IMR-90 (cell line): ENCODE results near the gene GBF1. TPM values are rescaled to one million over a fixed set of nuclear protein-coding genes. Genes with fewer than 3 reads are reported as not detected.
A peak's percentile ranks its signal among the peaks of the same experiment; 100 is the strongest.

ENCODE experiments used
- ATAC-seq: fragments of 200-7000 bp; cut with Tn5 transposase; 2 replicates; pipeline ENCODE4 v1.9.1; 2020; ENCODE audit warnings: low read depth, mild to moderate bottlenecking, moderate library complexity
- BruUV-seq: library from RNA; stranded (reverse); fragments of 400-500 nt; replicated peaks from 2 replicates; lab custom pipeline; 2021; lab: Mats Ljungman, UMichigan
- CTCF ChIA-PET: fragments of 300-600 bp; formaldehyde crosslinking; extraction: SDS; loops from one replicate; lab custom pipeline; 2021; ENCODE audit warnings: antibody characterized with exemption; lab: Yijun Ruan, JAX
- POLR2A ChIA-PET: fragments of 300-600 bp; sonication (Branson Sonifier 250); formaldehyde crosslinking; loops from one replicate; lab custom pipeline; 2022; ENCODE audit warnings: antibody characterized with exemption; ENCODE audit not compliant: unreplicated experiment; lab: Charles Lee
- DNase-seq: peaks from one replicate; pipeline ENCODE4 v3.0.0; 2013
- H2AFZ ChIP-seq: replicated peaks from 2 replicates; pipeline ENCODE3; 2013; ENCODE audit warnings: low read length, mild to moderate bottlenecking; ENCODE audit not compliant: poor library complexity
- H2AK5ac ChIP-seq: 2 replicates; pipeline ENCODE4 v1.6.1; 2013; ENCODE audit warnings: low read depth, low read length, inconsistent platforms
- H2AK9ac ChIP-seq: replicated peaks from 2 replicates; pipeline ENCODE3; 2013; ENCODE audit warnings: mild to moderate bottlenecking, low read depth, low read length, moderate library complexity; ENCODE audit not compliant: poor library complexity
- H2BK120ac ChIP-seq: 2 replicates; pipeline ENCODE4 v1.6.1; 2013; ENCODE audit warnings: low read depth, low read length, inconsistent platforms
- H2BK15ac ChIP-seq: 3 replicates; pipeline ENCODE4 v1.6.1; 2013; ENCODE audit warnings: low read depth, low read length, inconsistent platforms
- H2BK20ac ChIP-seq: 2 replicates; pipeline ENCODE4 v1.6.1; 2013; ENCODE audit warnings: low read depth, mild to moderate bottlenecking, inconsistent platforms, low read length, moderate library complexity
- H2BK5ac ChIP-seq: 2 replicates; pipeline ENCODE4 v1.6.1; 2013; ENCODE audit warnings: mild to moderate bottlenecking, low read depth, low read length, inconsistent platforms; ENCODE audit not compliant: poor library complexity, severe bottlenecking
- H3K14ac ChIP-seq: replicated peaks from 2 replicates; pipeline ENCODE4 v1.6.1; 2013; ENCODE audit warnings: low read depth, low read length, inconsistent platforms
- H3K18ac ChIP-seq: 2 replicates; pipeline ENCODE4 v1.6.1; 2013; ENCODE audit warnings: low read depth, low read length, control low read depth
- H3K23ac ChIP-seq: 2 replicates; pipeline ENCODE4 v1.6.1; 2013; ENCODE audit warnings: low read depth, low read length, inconsistent platforms
- H3K27ac ChIP-seq: 2 replicates; pipeline ENCODE4 v1.5.1; 2013; ENCODE audit warnings: mild to moderate bottlenecking, control low read depth, low read length; ENCODE audit not compliant: insufficient read depth
- H3K27me3 ChIP-seq: 2 replicates; pipeline ENCODE4 v1.6.1; 2013; ENCODE audit warnings: low read length; ENCODE audit not compliant: control insufficient read depth, insufficient read depth
- H3K36me3 ChIP-seq: 2 replicates; pipeline ENCODE4 v1.6.1; 2013; ENCODE audit warnings: low read length, mixed read lengths; ENCODE audit not compliant: control insufficient read depth, insufficient read depth
- H3K4ac ChIP-seq: 2 replicates; pipeline ENCODE4 v1.6.1; 2013; ENCODE audit warnings: low read depth, low read length, inconsistent platforms
- H3K4me1 ChIP-seq: 2 replicates; pipeline ENCODE4 v1.6.1; 2013; ENCODE audit warnings: low read length, mixed read lengths; ENCODE audit not compliant: control insufficient read depth, insufficient read depth
- H3K4me2 ChIP-seq: 2 replicates; pipeline ENCODE4 v1.6.1; 2013; ENCODE audit warnings: low read depth, mild to moderate bottlenecking, control low read depth, low read length, moderate library complexity
- H3K4me3 ChIP-seq: 2 replicates; pipeline ENCODE4 v1.5.1; 2013; ENCODE audit warnings: low read depth, mild to moderate bottlenecking, control low read depth, low read length, moderate library complexity; ENCODE audit not compliant: insufficient read depth
- H3K56ac ChIP-seq: 2 replicates; pipeline ENCODE4 v1.6.1; 2013; ENCODE audit warnings: low read length, inconsistent platforms; ENCODE audit not compliant: insufficient read depth; ENCODE audit errors: extremely low read depth
- H3K79me1 ChIP-seq, 2 experiments: 2 replicates each; pipeline ENCODE4 v1.6.1; 2013; ENCODE audit warnings: low read length in 2 of 2, inconsistent platforms in 1 of 2, low read depth in 1 of 2
- H3K9ac ChIP-seq: 2 replicates; pipeline ENCODE4 v1.6.1; 2013; ENCODE audit warnings: low read depth, low read length, control low read depth
- H3K9me1 ChIP-seq: 2 replicates; pipeline ENCODE4 v1.6.1; 2013; ENCODE audit warnings: low read length, inconsistent platforms; ENCODE audit not compliant: insufficient read depth
- H3K9me3 ChIP-seq: 2 replicates; pipeline ENCODE4 v1.6.1; 2013; ENCODE audit warnings: low read length; ENCODE audit not compliant: control insufficient read depth, insufficient read depth
- H4K20me1 ChIP-seq: 2 replicates; pipeline ENCODE4 v1.6.1; 2013; ENCODE audit warnings: low read length, inconsistent platforms; ENCODE audit not compliant: insufficient read depth
- H4K5ac ChIP-seq: 2 replicates; pipeline ENCODE4 v1.6.1; 2013; ENCODE audit warnings: mild to moderate bottlenecking, low read depth, low read length, control low read depth
- H4K8ac ChIP-seq, 2 experiments: 2 replicates each; pipeline ENCODE4 v1.6.1; 2013; ENCODE audit warnings: low read depth in 2 of 2, low read length in 2 of 2, control low read depth in 1 of 2, inconsistent platforms in 1 of 2
- H4K91ac ChIP-seq: 2 replicates; pipeline ENCODE4 v1.6.1; 2013; ENCODE audit warnings: low read depth, low read length, inconsistent platforms; ENCODE audit not compliant: insufficient read depth
- CEBPB ChIP-seq: IDR thresholded peaks from 2 replicates; pipeline ENCODE4 v1.6.1; 2012; ENCODE audit warnings: low read depth, low read length, improper control_type of control experiment
- CHD1 ChIP-seq: IDR thresholded peaks from 2 replicates; pipeline ENCODE4 v1.6.1; 2012; ENCODE audit warnings: low read depth, low read length, improper control_type of control experiment
- CTCF ChIP-seq: conservative IDR thresholded peaks from 2 replicates; pipeline ENCODE4 v1.5.1; 2012; ENCODE audit warnings: mild to moderate bottlenecking, low read depth, low read length, improper control_type of control experiment
- MAFK ChIP-seq: IDR thresholded peaks from 2 replicates; pipeline ENCODE4 v1.6.1; 2012; ENCODE audit warnings: low read depth, low read length, improper control_type of control experiment
- MAZ ChIP-seq: IDR thresholded peaks from 2 replicates; pipeline ENCODE4 v1.6.1; 2012; ENCODE audit warnings: low read depth, mild to moderate bottlenecking, low read length, improper control_type of control experiment, moderate library complexity, borderline replicate concordance
- MXI1 ChIP-seq: IDR thresholded peaks from 2 replicates; pipeline ENCODE4 v1.6.1; 2012; ENCODE audit warnings: low read depth, mild to moderate bottlenecking, low read length, moderate library complexity, borderline replicate concordance
- NFE2L2 ChIP-seq: fragments of 150-350 bp; IDR thresholded peaks from 2 replicates; pipeline ENCODE4 v1.6.1; 2016; ENCODE audit warnings: low read depth, mild to moderate bottlenecking, low read length
- POLR2A ChIP-seq: IDR thresholded peaks from 2 replicates; pipeline ENCODE4 v1.6.1; 2012; ENCODE audit warnings: mild to moderate bottlenecking, low read depth, low read length
- RAD21 ChIP-seq: IDR thresholded peaks from 2 replicates; pipeline ENCODE4 v1.6.1; 2012; ENCODE audit warnings: low read length, improper control_type of control experiment
- RCOR1 ChIP-seq: IDR thresholded peaks from 2 replicates; pipeline ENCODE4 v1.6.1; 2012; ENCODE audit warnings: mild to moderate bottlenecking, low read length, improper control_type of control experiment; ENCODE audit not compliant: insufficient replicate concordance
- SMC3 ChIP-seq: fragments of 150-350 bp; IDR thresholded peaks from 2 replicates; pipeline ENCODE4 v1.6.1; 2016; ENCODE audit warnings: low read depth, mild to moderate bottlenecking, antibody characterized with exemption, low read length, moderate library complexity
- USF2 ChIP-seq: fragments of 150-350 bp; IDR thresholded peaks from 2 replicates; pipeline ENCODE4 v1.6.1; 2017; ENCODE audit warnings: mild to moderate bottlenecking, antibody characterized with exemption, low read length, low read depth
- WGBS, 2 experiments: methylation state at CpG; one replicate each; pipeline versions ENCODE4 v1.1.5 to v1.1.7; 2013; ENCODE audit warnings: missing lambda C conversion rate in 2 of 2; ENCODE audit not compliant: insufficient read length in 1 of 2; ENCODE audit errors: extremely low coverage in 2 of 2; 5-methylcytosine and 5-hydroxymethylcytosine counted together
- dilution Hi-C: fragments of 300-500 bp; cut with HindIII; formaldehyde crosslinking; loops from one replicate; pipeline ENCODE4 v1.14.3; 2018; ENCODE audit warnings: low sequenced_read_pairs; ENCODE audit not compliant: unreplicated experiment
- in situ Hi-C: fragments of 300-500 bp; cut with MboI; formaldehyde crosslinking; loops from 3 replicates; pipeline ENCODE4 v1.14.3; 2019; ENCODE audit warnings: low sequenced_read_pairs, inconsistent platforms, mixed read lengths
- intact Hi-C: fragments of 100-400 bp; cut with micrococcal nuclease; formaldehyde crosslinking; loops from 2 replicates; pipeline ENCODE4 v1.10.0; 2022
- polyA plus RNA-seq, 3 experiments: library from polyadenylated mRNA; depleted of rRNA; stranded (reverse); fragments of >200 nt; gene quantifications; 2 replicates each; pipeline ENCODE4 v1.2.3, GENCODE V29; 2012; ENCODE audit warnings: low replicate concordance in 1 of 3
- total RNA-seq: library from RNA; depleted of rRNA; stranded (reverse); fragments of >200 nt; gene quantifications from 2 replicates; pipeline ENCODE4 v1.2.3, GENCODE V29; 2012

Gene GBF1
- total and polyA plus RNA-seq, 2 of the 4 experiments (the other 2 are of a cell fraction), result 38.7 to 40.1 TPM

GRCh38 chr10:102208311-102209035 is 36.9 kb upstream of the GBF1 start:
- Histone ChIP-seq H2AK9ac (no peak overlapping the region), H3K56ac (no peak overlapping the region), H4K8ac (no peak overlapping the region), H2AK5ac (no peak overlapping the region), H3K4ac (no peak overlapping the region), H2BK120ac (no peak overlapping the region), H3K23ac (no peak overlapping the region), H4K91ac (no peak overlapping the region), H3K18ac (no peak overlapping the region), H2BK15ac (no peak overlapping the region), H3K14ac (no peak overlapping the region), H3K27ac (no peak overlapping the region), H3K9me3 (peaks cover 8% of the 10 kb centered on the region), H3K9me1 (no peaks in the 10 kb centered on the region), H4K20me1 (no peaks in the 10 kb centered on the region), H3K9ac (no peak overlapping the region), H3K79me1 (no peaks in the 10 kb centered on the region), H3K4me2 (no peak overlapping the region; the same call in 1 of the 2 replicates), H2BK20ac (no peak overlapping the region), H3K4me3 (no peak overlapping the region), H2BK5ac (no peak overlapping the region), H3K27me3 (peaks cover 4% of the 10 kb centered on the region), H4K5ac (no peak overlapping the region), H3K36me3 (no peaks in the 10 kb centered on the region), H3K4me1 (peaks cover 6% of the 10 kb centered on the region; the same call in 1 of the 2 replicates), H2AFZ (no peak overlapping the region)
- ChIA-PET POLR2A (interaction anchor here (0.6 kb wide), 1 partner anchor 1142 kb away, joined by 5 read pairs; no protein-coding TSS in a partner anchor), CTCF (interaction anchor here (0.6 kb wide), 1 partner anchor 205 kb away, joined by 3 read pairs; no protein-coding TSS in a partner anchor)
- TF ChIP-seq MAFK (no peak), CHD1 (no peak), NFE2L2 (no peak), RAD21 (no peak), CTCF (no peak), RCOR1 (no peak), USF2 (no peak), CEBPB (no peak), SMC3 (no peak), POLR2A (no peak), MXI1 (no peak), MAZ (no peak)
- dilution Hi-C loops, result no loop called here
- ATAC-seq (peak; percentile 69), DNase-seq (peak; percentile 52)
- in situ Hi-C loops, result no loop called here
- WGBS, 2 experiments, result no CpG with 5 or more reads among the region's 5 CpGs
- BruUV-seq, result no TSS peak
- intact Hi-C loops, result no loop called here
